ENCODE results near the gene RPGRIP1L.

Gene RPGRIP1L

DNA sequence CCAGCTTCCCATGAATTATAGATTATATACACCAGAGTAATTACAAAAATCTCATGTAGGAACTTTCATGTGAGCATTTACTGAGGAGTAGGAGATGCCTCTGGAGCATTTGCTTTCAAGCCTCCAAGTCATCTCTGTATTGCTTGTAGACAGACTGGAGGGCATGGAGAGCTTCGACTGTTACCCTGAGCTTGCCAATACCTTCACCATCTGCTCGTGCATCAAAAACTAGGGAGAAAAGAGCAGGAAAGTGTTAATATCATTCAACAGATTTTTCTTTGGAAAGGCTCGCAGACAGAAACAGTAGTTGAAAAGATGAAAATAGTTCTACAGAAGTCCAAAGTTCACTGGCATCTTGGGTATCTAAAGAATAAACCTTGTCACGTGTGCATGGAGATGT is 101.7 kb downstream of the RPGRIP1L start:
- no peak for DNase-seq (ENCODE audit: low read depth, low spot score)

DNA sequence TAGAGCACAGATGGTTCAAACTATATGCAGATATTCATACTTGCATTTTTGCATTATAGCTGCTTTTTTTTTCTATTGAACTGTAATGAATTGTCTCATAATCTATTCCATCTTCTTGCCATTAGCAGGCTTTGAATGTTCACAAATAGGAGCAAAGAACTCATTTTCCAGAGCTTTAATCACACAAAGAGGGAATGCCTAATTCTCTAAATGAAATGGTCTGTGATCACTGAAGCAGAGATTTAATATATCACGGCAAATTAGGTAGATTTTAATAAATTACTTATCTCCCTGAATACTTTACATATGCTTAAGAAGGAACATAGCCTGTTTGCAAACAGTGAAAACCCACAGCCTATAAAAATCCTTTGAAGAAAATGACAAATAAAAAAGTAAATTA is 103.0 kb downstream of the RPGRIP1L start:
- DNase-seq (ENCODE audit: low read depth, low spot score), result no peak

DNA sequence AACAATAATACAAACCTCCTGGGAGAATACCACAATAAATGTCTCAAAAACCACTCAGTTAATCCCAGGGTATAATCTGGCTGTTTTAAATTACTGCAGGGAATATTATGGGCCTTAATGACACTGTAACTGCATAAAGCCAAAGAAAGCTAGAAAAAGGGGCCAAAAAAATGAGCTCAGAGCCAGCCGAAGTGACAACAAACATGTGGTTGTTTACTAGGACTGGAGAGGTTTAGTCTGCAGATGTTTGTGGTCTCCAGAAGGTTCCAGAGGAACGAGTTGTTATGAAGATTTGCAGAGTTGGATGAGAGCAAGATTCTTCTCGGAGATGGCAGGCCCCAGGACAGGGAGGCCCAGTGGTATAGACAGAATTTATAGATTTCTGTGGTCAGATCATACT is 103.5 kb downstream of the RPGRIP1L start:
- no peak for DNase-seq (ENCODE audit: low read depth, low spot score)

DNA sequence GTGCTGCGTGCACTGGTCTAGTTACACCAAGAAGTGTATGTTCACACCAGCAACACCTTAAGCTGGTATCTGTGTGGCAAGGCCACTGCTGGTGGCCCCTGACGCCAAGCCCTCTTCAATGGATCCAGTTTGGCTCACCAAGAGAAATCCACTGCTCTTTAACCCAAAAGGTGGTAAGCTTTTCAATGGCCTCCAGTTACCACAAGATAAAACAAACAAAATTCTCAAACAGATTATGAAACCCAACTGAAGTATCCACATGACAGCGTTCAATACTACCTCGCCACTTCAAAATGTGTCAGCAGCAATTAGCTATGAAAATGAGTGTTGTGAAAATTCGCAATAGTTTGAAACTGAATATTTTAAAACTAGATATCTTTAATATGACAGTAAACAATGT is 104.1 kb downstream of the RPGRIP1L start:
- no peak for DNase-seq (ENCODE audit: low read depth, low spot score)

DNA sequence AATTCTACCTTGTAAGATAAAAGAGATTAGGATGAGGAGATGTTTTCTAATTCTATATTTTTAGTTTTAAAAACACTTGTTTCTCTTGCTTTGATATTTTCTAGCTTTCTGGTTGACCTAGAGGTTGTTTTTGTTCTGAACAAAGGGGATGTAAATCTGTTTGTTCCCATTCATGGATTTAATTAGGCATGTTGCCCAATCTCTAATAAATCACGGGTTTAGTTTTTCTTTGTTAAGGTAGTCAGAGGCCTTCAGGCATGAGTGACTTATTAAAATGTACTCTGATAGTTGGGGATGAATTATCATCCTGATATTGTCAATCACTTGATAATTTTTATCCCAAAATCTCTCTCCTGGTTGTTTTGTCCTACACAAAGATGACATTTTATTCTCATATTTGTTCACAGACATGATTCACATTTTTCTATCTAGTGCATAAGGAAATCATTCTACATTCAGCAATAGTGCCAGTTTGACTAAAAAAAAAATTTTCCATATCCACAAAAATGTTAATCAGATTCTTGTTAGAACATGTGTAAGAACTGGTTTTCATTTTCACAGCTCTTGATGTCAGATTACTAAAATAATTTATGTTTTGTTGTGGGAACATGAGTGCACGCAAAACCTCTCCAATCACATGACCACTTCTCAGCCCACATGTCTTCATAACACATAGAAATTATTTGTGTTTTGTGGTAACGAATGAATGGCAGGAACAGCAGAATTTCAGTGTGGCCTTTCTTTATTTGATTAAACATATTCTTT is 105.0 kb downstream of the RPGRIP1L start:
- DNase-seq (ENCODE audit: low read depth, low spot score), result no peak

DNA sequence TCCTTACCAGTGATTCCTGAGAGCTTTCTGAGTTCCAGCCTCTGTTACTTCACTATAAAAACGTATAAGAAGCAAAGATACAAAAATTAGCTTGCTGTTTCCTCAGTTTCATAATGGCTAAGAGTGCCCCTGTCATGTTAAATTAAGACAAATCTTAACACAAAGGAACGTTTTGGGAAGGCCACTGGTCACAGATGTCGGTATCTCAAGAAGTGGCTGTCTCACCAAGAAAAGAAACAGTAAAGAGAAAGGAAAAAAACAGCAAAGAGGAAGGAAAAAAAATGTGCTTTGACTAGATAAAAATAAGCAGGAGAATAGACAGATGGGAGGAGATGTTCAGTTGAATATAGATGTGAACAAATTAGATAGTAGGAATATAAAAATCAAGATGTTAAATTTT is 105.9 kb downstream of the RPGRIP1L start:
- no peak for DNase-seq (ENCODE audit: low read depth, low spot score)

DNA sequence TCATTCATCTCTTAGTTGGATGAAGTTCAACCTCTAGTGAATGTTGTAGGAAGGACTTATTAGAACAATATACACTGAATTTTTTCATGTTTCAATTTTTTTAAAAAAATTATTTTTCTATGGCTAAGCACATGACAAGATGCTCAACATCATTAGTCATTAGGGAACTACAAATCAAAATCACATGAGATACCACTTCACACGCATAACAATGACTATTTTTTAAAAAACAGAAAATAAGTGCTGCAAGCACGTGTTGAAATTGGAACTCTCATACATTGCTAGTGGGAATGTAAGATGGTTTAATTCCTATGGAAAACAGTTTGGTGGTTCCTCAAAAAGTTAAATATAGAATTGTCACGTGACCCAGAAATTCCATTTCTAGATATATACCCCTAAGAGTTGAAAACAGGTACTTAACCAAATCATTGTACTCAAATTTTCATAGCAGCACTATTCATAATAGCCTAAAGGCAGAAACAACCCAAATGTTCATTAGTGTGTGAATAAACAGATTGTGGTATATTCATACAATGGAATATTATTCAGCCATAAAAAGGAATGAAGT is 115.5 kb downstream of the RPGRIP1L start:
- no peak for DNase-seq (ENCODE audit: low read depth, low spot score)

DNA sequence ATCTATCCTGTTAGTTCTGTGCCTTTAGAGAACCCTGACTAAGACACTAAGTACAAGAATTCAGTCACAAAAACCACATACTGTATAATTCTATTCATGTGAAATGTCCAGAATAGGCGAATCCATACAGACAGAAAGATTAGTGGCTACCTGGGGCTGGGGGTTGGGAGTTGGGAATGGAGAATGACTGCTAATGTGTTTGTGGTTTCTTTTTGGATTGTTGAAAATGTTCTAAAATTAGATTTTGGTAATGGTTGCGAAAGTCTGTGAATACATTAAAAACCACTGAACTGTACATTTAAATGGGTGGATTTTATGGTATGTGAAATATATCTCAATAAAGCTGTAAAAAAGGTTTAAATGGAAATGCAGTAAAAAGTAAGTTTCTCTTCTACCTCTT is 120.3 kb downstream of the RPGRIP1L start:
- DNase-seq (ENCODE audit: low read depth, low spot score), result no peak

DNA sequence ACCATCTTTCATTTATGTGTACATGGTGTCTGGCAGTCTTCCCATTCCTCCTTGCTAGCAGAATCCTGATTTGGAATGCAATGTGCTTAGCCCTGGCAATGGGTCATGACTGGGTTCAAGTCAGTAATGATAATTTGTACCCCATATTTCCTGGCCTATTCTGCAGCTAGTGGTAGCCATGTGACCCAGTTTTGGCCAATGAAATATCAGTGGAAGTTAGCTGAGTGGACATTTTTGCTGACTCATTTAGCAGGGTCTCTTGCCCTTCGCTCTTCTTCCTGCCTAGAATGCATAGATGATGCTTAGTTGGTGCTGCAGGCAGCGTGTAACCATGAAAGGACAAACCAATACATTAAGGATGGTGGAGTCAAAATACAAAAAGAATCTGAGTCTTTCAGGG is 121.9 kb downstream of the RPGRIP1L start:
- DNase-seq (ENCODE audit: low read depth, low spot score), result no peak

DNA sequence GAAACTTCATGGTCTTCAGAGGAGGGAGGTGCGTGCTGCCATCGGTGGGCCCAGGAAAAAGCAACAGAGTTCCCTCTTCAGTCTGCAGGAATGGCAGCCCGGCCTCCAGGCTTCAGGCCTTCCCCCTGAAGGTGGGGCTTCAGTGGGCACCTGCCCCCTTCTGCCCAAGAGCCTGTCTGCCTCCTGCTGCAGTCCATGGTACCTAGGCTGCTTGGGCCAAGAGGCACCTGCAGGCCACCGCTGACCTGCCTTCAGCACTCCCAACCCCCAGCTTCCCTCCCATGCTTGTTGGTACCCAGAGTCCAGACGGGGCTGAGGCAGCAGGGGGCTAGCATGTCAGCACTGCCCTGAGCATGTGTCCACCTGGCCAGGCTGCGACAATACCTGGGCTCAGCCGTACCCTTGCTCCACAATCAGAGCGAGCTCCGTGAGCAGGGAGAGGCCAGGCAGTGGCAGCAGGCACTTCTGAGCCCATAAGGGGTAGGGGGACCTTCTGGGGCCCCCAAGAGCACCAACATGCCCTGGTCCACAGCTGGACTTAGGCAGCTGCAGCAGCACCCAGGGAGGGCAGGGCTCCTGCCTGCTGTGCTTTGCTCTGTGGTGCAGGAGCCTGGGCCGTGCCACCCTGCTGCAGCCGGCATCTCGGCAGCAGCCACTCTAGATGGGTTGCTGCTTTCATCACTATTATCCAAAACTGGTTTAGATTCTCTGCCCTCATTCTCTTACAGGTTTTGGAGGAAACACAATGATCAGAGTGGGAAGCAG is 123.4 kb downstream of the RPGRIP1L start:
- no peak for DNase-seq (ENCODE audit: low read depth, low spot score)

DNA sequence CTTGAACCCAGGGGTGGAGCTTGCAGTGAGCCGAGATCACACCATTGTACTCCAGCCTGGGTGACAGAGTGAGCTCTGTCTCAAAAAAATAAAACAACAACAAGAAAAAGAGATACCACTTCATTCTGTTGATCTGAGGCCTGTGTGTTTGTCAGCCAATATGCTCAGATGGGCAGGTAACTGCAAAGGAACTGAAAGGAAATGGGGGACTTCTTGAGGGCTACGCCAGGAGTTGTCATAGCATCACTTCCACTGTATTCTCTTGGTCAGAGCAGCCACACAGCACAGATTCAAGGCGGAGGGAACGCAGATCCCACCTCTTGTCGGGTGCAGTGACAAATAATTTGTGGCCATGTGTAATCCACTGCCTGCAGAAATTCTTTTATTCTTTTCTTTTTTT is 126.8 kb downstream of the RPGRIP1L start:
- no peak for DNase-seq (ENCODE audit: low read depth, low spot score)

DNA sequence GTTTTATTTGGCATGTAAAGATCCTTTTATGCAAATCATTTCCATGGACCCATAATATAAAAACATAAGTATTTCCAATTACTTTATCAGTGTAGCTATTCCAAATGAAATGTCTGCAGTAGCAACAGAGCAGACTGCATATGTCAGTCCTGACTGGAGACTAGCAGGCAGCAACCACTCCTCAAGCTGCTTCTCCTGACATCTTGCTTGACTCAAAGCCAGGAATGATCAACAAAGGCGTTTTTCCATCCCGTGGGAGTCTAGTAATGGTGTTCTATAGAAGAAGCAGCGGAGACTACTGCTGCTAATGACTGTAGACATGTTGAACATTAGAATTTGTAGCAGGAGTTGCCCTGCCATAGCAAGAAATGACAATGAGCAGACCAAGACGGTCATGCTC is 127.4 kb downstream of the RPGRIP1L start:
- no peak for DNase-seq (ENCODE audit: low read depth, low spot score)

DNA sequence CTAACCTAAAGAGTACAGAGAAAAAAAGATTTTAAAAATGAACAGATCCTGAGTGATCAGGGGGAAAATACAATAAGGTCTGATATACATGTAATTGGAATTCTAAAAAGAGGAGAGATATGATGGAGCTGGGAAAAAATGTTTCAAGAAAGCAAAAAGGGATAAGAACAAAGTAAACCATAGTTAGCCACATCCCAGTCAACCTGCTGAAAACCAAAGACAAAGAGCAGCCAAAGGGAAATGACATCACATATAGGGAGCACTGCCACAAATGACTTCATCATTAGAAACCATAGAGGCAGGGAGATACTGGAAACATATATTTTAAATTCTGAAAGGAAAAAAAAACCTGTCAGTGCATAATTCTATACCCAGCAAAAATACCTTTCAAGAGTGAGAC is 131.9 kb downstream of the RPGRIP1L start:
- no peak for DNase-seq (ENCODE audit: low read depth, low spot score)

DNA sequence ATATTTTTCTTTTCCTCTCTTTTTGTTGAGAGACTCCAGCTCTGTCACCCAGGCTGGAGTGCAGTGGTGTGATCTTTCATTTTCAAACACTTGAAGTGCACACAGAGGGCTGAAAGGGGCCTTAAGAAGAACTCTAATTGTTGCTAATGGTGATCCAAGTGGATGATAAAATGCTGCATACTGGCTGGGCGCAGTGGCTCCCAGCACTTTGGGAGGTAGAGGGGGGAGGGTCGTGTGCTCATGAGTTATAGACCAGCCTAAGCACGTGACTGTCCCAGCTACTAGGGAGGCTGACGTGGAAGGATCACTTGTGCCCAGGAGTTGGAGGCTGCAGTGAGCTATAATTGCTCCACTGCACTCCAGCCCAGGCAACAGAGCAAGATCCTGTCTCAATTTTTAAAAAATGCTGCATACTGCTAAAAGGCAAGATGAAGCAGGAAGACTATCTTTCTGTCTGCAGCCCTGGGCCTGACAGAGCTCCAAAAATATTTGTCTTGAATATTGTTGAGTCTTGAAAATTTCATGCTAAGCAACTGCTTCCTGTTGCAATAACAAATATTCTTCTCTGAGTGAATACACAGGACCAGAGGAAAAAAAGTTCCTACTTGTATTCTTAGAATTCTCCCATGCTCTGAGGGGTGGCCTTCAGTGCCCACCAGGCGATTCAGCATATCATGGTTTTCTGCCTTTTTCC is 137.0 kb downstream of the RPGRIP1L start:
- DNase-seq (ENCODE audit: low read depth, low spot score), result no peak

DNA sequence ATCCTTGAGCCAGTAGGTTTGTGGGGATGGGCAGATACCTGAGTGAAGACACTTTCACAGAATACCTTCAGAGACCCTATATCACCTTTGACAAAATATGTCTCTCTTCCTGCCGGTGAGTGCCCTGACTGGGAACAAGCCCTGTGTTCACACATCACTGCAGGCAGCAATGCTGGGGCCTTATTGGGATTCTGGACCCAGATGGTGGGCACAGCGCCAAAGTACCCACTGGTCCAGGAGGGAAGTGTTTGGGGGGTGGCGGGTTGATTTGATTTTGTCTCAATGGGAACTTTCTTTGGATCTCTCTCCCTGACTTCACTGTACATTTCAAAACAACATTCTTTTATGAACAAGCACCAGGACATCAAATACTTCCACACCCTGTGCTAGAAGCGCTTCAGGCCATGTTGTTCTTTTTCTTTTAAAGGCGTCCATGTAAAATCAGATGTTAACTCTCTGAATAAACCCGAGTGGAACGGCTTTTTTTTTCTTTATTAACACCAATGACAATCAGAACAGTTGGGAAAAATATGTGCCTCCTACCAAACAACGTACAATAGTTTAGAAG is 138.3 kb downstream of the RPGRIP1L start:
- DNase-seq (ENCODE audit: low read depth, low spot score), result no peak

DNA sequence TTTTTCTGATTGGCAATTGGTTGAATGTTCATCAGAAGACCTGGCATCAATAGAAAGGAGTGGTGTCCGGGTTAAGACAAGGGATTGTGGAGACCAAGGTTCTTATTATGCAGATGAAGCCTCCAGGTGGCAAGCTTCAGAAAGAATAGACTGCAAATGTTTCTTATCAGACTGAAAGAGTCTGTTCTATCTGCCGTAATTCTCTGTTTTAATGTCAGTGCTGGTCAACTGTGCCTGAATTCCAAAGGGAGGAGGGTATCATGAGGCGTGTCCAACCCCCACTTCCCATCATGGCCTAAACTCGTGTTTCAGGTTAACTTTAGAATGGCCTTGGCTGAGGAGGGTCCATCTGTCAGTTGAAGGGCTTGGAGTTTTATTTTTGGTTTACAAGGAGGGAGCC is 140.2 kb downstream of the RPGRIP1L start:
- DNase-seq (ENCODE audit: low read depth, low spot score), result no peak

DNA sequence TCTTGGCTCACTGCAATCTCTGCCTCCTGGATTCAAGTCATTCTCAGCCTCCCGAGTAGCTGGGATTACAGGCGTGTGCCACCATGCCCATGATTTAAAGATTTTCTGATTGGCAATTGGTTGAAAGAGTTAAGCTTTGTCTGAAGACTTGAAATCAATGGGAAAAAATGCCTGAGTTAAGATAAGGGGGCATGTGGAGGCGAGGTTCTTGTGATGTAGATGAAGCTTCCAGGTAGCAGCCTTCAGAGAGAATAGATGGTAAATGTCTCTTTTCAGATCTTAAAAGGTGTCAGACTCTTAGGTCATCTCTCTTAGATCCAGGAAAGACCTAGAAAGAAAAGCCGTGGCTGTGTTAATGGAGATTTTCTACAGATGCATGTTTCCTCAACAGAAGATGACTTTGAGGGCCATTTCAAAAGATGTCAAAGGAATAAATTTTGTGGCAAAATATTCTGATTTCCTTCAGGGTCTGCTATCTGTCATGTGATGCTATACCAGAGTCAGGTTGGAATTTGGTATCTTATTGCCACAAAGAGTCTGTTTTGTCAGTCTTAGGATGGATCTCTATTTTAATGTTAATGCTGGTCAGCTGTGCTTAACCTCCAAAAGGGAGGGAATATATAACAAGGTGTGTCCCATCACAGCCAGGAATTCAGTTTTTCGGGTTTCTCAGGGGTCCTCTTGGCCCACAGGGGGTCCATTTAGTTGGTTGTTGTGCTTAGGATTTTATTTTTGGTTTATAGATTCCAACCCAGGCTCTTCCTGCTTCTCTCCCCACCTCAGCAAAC is 142.4 kb downstream of the RPGRIP1L start:
- DNase-seq (ENCODE audit: low read depth, low spot score), result no peak

DNA sequence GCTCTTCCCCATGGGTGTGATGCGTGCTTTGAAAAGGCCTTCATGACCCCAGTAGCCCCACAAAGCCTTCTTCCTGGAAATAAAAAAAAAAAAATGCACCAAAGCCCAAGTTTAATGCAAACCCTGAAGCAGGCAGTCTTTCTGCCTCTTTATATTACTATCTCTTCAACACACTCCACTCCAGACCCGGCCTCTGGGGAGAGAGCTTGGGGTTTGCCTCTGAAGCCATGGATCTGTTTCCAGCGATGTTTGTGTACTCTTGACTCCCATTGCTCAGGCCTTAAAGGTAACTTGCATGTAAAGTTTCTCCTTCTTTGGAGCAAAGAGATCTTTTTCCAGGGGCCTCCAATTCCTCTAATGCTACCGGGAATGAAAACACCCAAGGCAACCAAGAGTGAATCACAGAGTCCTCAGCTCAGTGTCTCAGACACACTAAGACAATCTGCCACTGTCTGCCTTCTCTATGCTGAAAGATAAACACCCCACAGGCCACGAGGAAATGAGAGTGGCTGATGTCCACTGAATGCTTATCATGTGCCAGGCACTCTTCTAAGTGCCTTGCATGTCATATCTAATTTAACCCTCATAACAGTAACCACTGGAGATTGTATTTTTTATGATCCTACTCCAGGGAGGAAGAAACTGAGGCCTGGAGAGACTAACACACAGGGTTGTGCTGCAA is 144.2 kb downstream of the RPGRIP1L start:
- no peak for DNase-seq (ENCODE audit: low read depth, low spot score)

DNA sequence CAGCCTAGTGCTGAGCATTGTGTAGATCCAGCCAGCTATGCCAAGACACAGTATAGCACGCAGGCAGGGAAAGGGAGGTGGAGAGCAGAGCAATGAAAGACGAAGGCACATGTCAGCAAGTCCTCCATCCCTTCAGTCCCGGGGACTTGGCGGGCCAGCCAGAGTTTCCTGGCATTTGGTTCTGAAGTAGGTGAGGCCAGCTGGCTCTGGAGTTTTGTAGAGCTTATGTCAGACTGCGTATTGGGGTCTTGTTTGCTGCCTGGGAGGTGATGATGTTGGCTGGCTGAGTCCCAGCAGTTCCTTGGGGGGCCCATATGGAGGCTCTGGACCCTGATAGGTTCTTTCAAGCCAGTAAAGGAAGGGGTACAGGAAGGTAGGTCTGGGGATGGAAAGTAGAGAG is 144.9 kb downstream of the RPGRIP1L start:
- DNase-seq (ENCODE audit: low read depth, low spot score), result no peak

DNA sequence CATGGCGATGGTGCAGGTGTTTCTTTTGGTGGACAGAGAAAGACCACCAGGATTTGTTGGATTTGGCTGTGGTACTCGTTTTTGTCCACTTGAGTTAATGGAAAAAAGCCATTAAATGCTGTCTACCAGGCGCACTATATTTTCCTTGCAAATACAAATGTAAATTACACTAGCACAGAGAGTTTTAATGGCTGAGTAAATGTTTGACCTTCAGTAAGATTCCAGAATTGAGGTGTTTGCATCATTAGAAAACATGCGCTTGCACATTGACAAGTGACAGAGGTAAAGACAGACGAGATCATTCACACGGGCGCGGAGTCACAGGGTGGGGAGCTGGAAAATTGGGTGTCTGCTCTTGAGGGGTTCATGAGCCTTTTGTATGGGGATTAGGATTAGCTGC is 147.1 kb downstream of the RPGRIP1L start:
- DNase-seq (ENCODE audit: low read depth, low spot score), result no peak
